Endometrium (tissue), 2 donors: ENCODE data around the gene CDC42EP5.

Source experiments
- FAIRE-seq: peaks from 2 replicates; lab custom pipeline; 2012; peaks lifted over from hg19 to GRCh38; lab: Jason Lieb, UNC
- donor health status: control.
- donor health status: control.

The CDC42EP5 gene

GRCh38 chr19:54462047-54462654 is 10.9 kb downstream of the CDC42EP5 start:
- no peak for FAIRE-seq

- no peak for FAIRE-seq
Observed at GRCh38 chr19:54461613-54462012, 11.5 kb downstream of the CDC42EP5 start.

- FAIRE-seq: no peak
Observed at GRCh38 chr19:54461210-54461609, 11.9 kb downstream of the CDC42EP5 start.

GRCh38 chr19:54460230-54461005 is 12.7 kb downstream of the CDC42EP5 start:
- no peak for FAIRE-seq

GRCh38 chr19:54459282-54460229 is 13.5 kb downstream of the CDC42EP5 start:
- FAIRE-seq: no peak

GRCh38 chr19:54458648-54459281 is 14.3 kb downstream of the CDC42EP5 start:
- FAIRE-seq: no peak

- FAIRE-seq: no peak
Observed at GRCh38 chr19:54457773-54458647, 15.1 kb downstream of the CDC42EP5 start.

- no peak for FAIRE-seq
Observed at GRCh38 chr19:54456423-54457373, 16.4 kb downstream of the CDC42EP5 start.

- no peak for FAIRE-seq
Observed at GRCh38 chr19:54455786-54456422, 17.2 kb downstream of the CDC42EP5 start.

GRCh38 chr19:54454781-54455675 is 18.1 kb downstream of the CDC42EP5 start:
- FAIRE-seq: no peak

- no peak for FAIRE-seq
Observed at GRCh38 chr19:54453921-54454780, 18.9 kb downstream of the CDC42EP5 start.

- no peak for FAIRE-seq
Observed at GRCh38 chr19:54452626-54453025, 20.5 kb downstream of the CDC42EP5 start.

GRCh38 chr19:54451997-54452396 is 21.1 kb downstream of the CDC42EP5 start:
- FAIRE-seq: no peak

GRCh38 chr19:54451331-54451871 is 21.7 kb downstream of the CDC42EP5 start:
- no peak for FAIRE-seq

- no peak for FAIRE-seq
Observed at GRCh38 chr19:54449701-54450069, 23.4 kb downstream of the CDC42EP5 start.

- peak; percentile 84 for FAIRE-seq
Observed at GRCh38 chr19:54448774-54449700, 24.1 kb downstream of the CDC42EP5 start, which contains the start of gene LENG8. Gene LENG8, plus strand, starts transcription at chr19:54449199. Its CDS starts 2,146 bp downstream, at chr19:54451345.
